ENCODE data around the gene SPTBN4. TPM values are rescaled to one million over a fixed set of nuclear protein-coding genes. Genes with fewer than 3 reads are reported as not detected.
"Not testable (repeated sequence)": the region's sequence is repeated elsewhere in the genome, so short reads cannot be mapped to it uniquely, and the experiment has no call there.

The SPTBN4 gene
- total RNA-seq, 1 donor from 2014 or later = not detected

- no peak for DNase-seq (ENCODE audit: low read depth in 2 of 2)
Observed at GRCh38 chr19:40441719-40442253, 25.0 kb upstream of the SPTBN4 start.

GRCh38 chr19:40442328-40443130 lies 24.3 kb upstream of the SPTBN4 start:
- DNase-seq (ENCODE audit: low read depth in 2 of 2) = no peak

- DNase-seq (ENCODE audit: low read depth in 2 of 2) = peak; percentile 100
Observed at GRCh38 chr19:40443131-40443999, 23.4 kb upstream of the SPTBN4 start.

- DNase-seq (ENCODE audit: low read depth in 2 of 2) = peak; percentile 96 to 97
Observed at GRCh38 chr19:40444000-40444824, 22.6 kb upstream of the SPTBN4 start, which contains the start of gene SERTAD3. Gene SERTAD3 (minus strand): TSS chr19:40444335. CDS start chr19:40442080, 2,255 bp downstream.

GRCh38 chr19:40444825-40445312 lies 21.9 kb upstream of the SPTBN4 start:
- DNase-seq (ENCODE audit: low read depth in 2 of 2) = no peak

GRCh38 chr19:40445780-40446262 lies 21.0 kb upstream of the SPTBN4 start:
- DNase-seq (ENCODE audit: low read depth in 2 of 2) = no peak

GRCh38 chr19:40446263-40446784 lies 20.5 kb upstream of the SPTBN4 start:
- DNase-seq (ENCODE audit: low read depth in 2 of 2) = no peak

- no peak for DNase-seq (ENCODE audit: low read depth in 2 of 2)
Observed at GRCh38 chr19:40449506-40449905, 17.3 kb upstream of the SPTBN4 start.

- DNase-seq (ENCODE audit: low read depth in 2 of 2) = no peak
Observed at GRCh38 chr19:40450664-40451063, 16.1 kb upstream of the SPTBN4 start.

- no peak for DNase-seq (ENCODE audit: low read depth in 2 of 2)
Observed at GRCh38 chr19:40452016-40452415, 14.8 kb upstream of the SPTBN4 start.

- DNase-seq (ENCODE audit: low read depth in 2 of 2) = no peak
Observed at GRCh38 chr19:40453151-40453735, 13.6 kb upstream of the SPTBN4 start.

GRCh38 chr19:40453943-40454342 lies 12.9 kb upstream of the SPTBN4 start:
- not testable (repeated sequence) for DNase-seq (ENCODE audit: low read depth in 2 of 2)

- DNase-seq (ENCODE audit: low read depth in 2 of 2) = no peak
Observed at GRCh38 chr19:40457048-40457447, 9.8 kb upstream of the SPTBN4 start.

GRCh38 chr19:40457953-40458596 lies 8.7 kb upstream of the SPTBN4 start:
- no peak for DNase-seq (ENCODE audit: low read depth in 2 of 2)

- DNase-seq (ENCODE audit: low read depth in 2 of 2) = no peak
Observed at GRCh38 chr19:40458597-40458974, 8.2 kb upstream of the SPTBN4 start.

GRCh38 chr19:40460185-40460584 lies 6.6 kb upstream of the SPTBN4 start:
- DNase-seq (ENCODE audit: low read depth in 2 of 2) = no peak

- DNase-seq (ENCODE audit: low read depth in 2 of 2) = no peak
Observed at GRCh38 chr19:40461669-40462221, 5.1 kb upstream of the SPTBN4 start.

GRCh38 chr19:40463587-40464037 lies 3.2 kb upstream of the SPTBN4 start:
- not testable (repeated sequence) for DNase-seq (ENCODE audit: low read depth in 2 of 2)

Measured in lung microvascular endothelial cell (primary cell).